Tibial nerve (tissue), 4 donors: ENCODE measurements around the gene HIVEP2. TPM values are rescaled to one million over a fixed set of nuclear protein-coding genes. Genes with fewer than 3 reads are reported as not detected.
A peak's percentile ranks its signal among the peaks of the same experiment; 100 is the strongest.

Experiments
- DNase-seq, 2 donors: peaks; one replicate each; pipeline ENCODE4 v3.0.0-alpha.2; 2019; ENCODE audit warnings: low spot score in 2 of 2
- H3K27ac ChIP-seq, 4 donors: fragments of 200-600 bp; sonication (generic) in 3 of 4; one replicate each; pipeline ENCODE4 v1.5.1; 2017 to 2019; ENCODE audit warnings: mild to moderate bottlenecking in 1 of 4
- H3K27me3 ChIP-seq, 2 donors: fragments of 200-600 bp; sonication (generic) in 1 of 2; one replicate each; pipeline versions ENCODE4 v1.5.1 to v1.6.0; 2017 to 2019
- H3K36me3 ChIP-seq, 3 donors: fragments of 200-600 bp; sonication (generic); one replicate each; pipeline ENCODE4 v1.5.1; 2018 to 2019
- H3K4me1 ChIP-seq, 4 donors: fragments of 200-600 bp; sonication (generic) in 3 of 4; one replicate each; pipeline ENCODE4 v1.5.1; 2017 to 2019
- H3K4me3 ChIP-seq, 4 donors: fragments of 200-600 bp; sonication (generic) in 3 of 4; one replicate each; pipeline ENCODE4 v1.5.1; 2017 to 2019; ENCODE audit warnings: mild to moderate bottlenecking in 1 of 4, moderate library complexity in 1 of 4
- H3K9me3 ChIP-seq, 4 donors: fragments of 200-600 bp; sonication (generic) in 3 of 4; one replicate each; pipeline ENCODE4 v1.5.1; 2017 to 2019
- CTCF ChIP-seq, 5 experiments: fragments of 200-600 bp in 3 of 5; fragments of 450-650 bp in 2 of 5; sonication (generic) in 3 of 5; IDR thresholded peaks; one replicate each; pipeline ENCODE4 v1.5.1; 2016 to 2019; ENCODE audit warnings: antibody characterized with exemption in 5 of 5, mild to moderate bottlenecking in 3 of 5, moderate library complexity in 2 of 5
- EP300 ChIP-seq, 2 donors: sonication (generic); formaldehyde crosslinking; IDR thresholded peaks; one replicate each; pipeline ENCODE4 v1.6.1; 2017; ENCODE audit warnings: antibody characterized with exemption in 2 of 2, mild to moderate bottlenecking in 1 of 2
- POLR2A ChIP-seq, 2 donors: fragments of 450-650 bp; IDR thresholded peaks; one replicate each; pipeline ENCODE4 v1.6.1; 2017; ENCODE audit warnings: antibody characterized with exemption in 2 of 2, mild to moderate bottlenecking in 2 of 2, moderate library complexity in 2 of 2
- WGBS, 2 donors: methylation state at CpG; one replicate each; pipeline ENCODE4 v1.1.5; 2018; 5-methylcytosine and 5-hydroxymethylcytosine counted together
- total RNA-seq, 4 donors: library from RNA; depleted of rRNA; stranded (reverse); fragments of >200 nt; gene quantifications; one replicate each; pipeline ENCODE4 v1.1.0, GENCODE V29; 2016

Gene HIVEP2
- total RNA-seq, 4 donors from 2014 or later, result 15.9 to 24.0 (median 19.9) TPM

DNA sequence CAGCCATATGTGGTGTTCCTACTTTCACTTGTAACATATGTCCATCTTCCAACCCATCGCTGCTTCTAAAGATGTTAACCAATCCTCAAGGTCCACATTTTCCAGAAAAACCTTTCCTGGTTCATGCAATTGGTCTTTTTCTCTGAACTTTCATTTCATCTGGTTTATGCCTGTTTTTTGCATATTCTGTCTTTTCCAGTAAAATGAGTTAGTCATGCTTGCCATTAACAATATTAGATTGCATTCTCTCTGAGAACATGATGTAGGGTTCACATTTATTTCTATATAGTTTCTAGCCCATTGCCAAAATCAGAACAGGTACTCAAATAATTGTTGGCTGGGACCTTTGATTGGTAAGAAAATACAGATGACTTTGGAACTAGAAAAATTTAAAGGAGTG, 36.7 kb downstream of the HIVEP2 start:
- no peak for DNase-seq
- Histone ChIP-seq H3K4me3 (no peak overlapping the region), H3K27ac (no peak overlapping the region), H3K4me1 (peaks cover 0 to 9% (median 3%) of the 10 kb centered on the region in 4 donors), H3K9me3 (no peaks in the 10 kb centered on the region), H3K27me3 (no peaks in the 10 kb centered on the region), H3K36me3 (no peaks in the 10 kb centered on the region)
- 97 to 100% methylated on average over 1 of the region's 1 CpG for WGBS, 2 donors
- no peak for TF ChIP-seq POLR2A (IDR thresholded peaks at IDR 0.05)
- no peak for TF ChIP-seq EP300 (IDR thresholded peaks at IDR 0.05)
- TF ChIP-seq CTCF (IDR thresholded peaks at IDR 0.05), result no peak

DNA sequence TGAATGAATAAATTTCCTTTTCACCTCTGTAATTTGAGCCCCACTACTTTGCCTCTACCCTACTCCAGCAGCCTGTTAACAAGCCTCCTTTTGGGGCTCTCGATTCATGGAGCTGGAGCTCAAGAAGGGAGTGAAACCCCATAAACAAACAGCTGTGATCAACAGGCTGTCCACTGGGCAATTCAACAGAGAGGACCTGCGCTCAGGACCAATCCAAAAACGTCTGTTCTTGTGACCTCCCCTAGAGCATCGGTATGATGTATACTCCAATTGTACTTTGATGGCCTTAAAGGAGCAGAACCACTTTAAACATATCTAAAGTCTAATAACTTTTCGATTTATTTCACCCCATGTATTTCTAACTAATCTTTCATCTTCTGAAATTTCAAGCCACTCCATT, 37.4 kb downstream of the HIVEP2 start:
- Histone ChIP-seq H3K4me3 (no peak overlapping the region), H3K36me3 (no peaks in the 10 kb centered on the region), H3K4me1 (peaks cover 0 to 16% (median 8%) of the 10 kb centered on the region in 4 donors), H3K27ac (peak overlapping the region in 1 of 4 donors; percentile 29), H3K27me3 (no peaks in the 10 kb centered on the region), H3K9me3 (no peaks in the 10 kb centered on the region)
- no peak for DNase-seq
- TF ChIP-seq EP300 (IDR thresholded peaks at IDR 0.05), result no peak
- no peak for TF ChIP-seq POLR2A (IDR thresholded peaks at IDR 0.05)
- no peak for TF ChIP-seq CTCF (IDR thresholded peaks at IDR 0.05)
- whole genome bisulfite sequencing, 2 donors, result 62 to 69% methylated on average over 5 of the region's 5 CpGs

GRCh38 chr6:142906945-142907470, 38.0 kb downstream of the HIVEP2 start:
- TF ChIP-seq EP300 (IDR thresholded peaks at IDR 0.05) (no peak), CTCF (IDR thresholded peaks at IDR 0.05) (no peak), POLR2A (IDR thresholded peaks at IDR 0.05) (no peak)
- 90% methylated on average over 4 of the region's 4 CpGs for WGBS, 2 donors
- Histone ChIP-seq H3K27me3 (no peaks in the 10 kb centered on the region), H3K4me1 (peaks cover 0 to 21% (median 11%) of the 10 kb centered on the region in 4 donors), H3K27ac (peak overlapping the region in 1 of 4 donors; percentile 29), H3K36me3 (no peaks in the 10 kb centered on the region), H3K9me3 (no peaks in the 10 kb centered on the region), H3K4me3 (no peak overlapping the region)
- no peak for DNase-seq

- Histone ChIP-seq H3K9me3 (no peaks in the 10 kb centered on the region), H3K27me3 (no peaks in the 10 kb centered on the region), H3K4me1 (peaks cover 0 to 51% (median 21%) of the 10 kb centered on the region in 4 donors), H3K36me3 (no peaks in the 10 kb centered on the region), H3K27ac (peak overlapping the region in 1 of 4 donors; percentile 14), H3K4me3 (no peak overlapping the region)
- no peak for TF ChIP-seq POLR2A (IDR thresholded peaks at IDR 0.05)
- TF ChIP-seq EP300 (IDR thresholded peaks at IDR 0.05), result no peak
- 78 to 79% methylated on average over 1 of the region's 1 CpG for WGBS, 2 donors
- no peak for DNase-seq
These were observed 41.2 kb downstream of the HIVEP2 start for GRCh38 chr6:142903812-142904211.

GRCh38 chr6:142902636-142903053, 42.3 kb downstream of the HIVEP2 start:
- Histone ChIP-seq H3K27me3 (no peaks in the 10 kb centered on the region), H3K4me3 (no peak overlapping the region), H3K27ac (peak overlapping the region; percentile 40 to 70 (median 64)), H3K4me1 (peaks cover 0 to 54% (median 21%) of the 10 kb centered on the region in 4 donors), H3K9me3 (no peaks in the 10 kb centered on the region), H3K36me3 (no peaks in the 10 kb centered on the region)
- TF ChIP-seq POLR2A (IDR thresholded peaks at IDR 0.05) (no peak), EP300 (IDR thresholded peaks at IDR 0.05) (peak in 1 of 2 donors; percentile 85), CTCF (IDR thresholded peaks at IDR 0.05) (no peak)
- 18 to 24% methylated on average over 4 of the region's 4 CpGs for WGBS, 2 donors
- peak; percentile 22 to 39 for DNase-seq
